ENCODE data around the gene RASL12. TPM values are rescaled to one million over a fixed set of nuclear protein-coding genes. Genes with fewer than 3 reads are reported as not detected.
A peak's percentile ranks its signal among the peaks of the same experiment; 100 is the strongest.

RASL12 gene
- total and polyA plus RNA-seq, 2 of the 4 experiments (the other 2 are of a cell fraction): 0.18 to 0.22 TPM

- no TSS peak for BruUV-seq (replicated peaks)
- Histone ChIP-seq H3K23ac (ENCODE audit: low read depth, low read length) (no peak overlapping the region), H3K27ac (ENCODE audit: insufficient read depth, low read length) (no peak overlapping the region), H2BK20ac (ENCODE audit: low read depth, low read length) (0 out of 2 replicates have a peak overlapping the region, but pooled peaks have one; percentile 27), H2BK5ac (ENCODE audit: low read depth, low read length, poor library complexity, severe bottlenecking) (no peak overlapping the region), H3K4ac (ENCODE audit: low read depth, low read length) (peak overlapping the region; percentile 42; the same call in 1 of the 2 replicates), H4K8ac (ENCODE audit: low read depth in 2 of 2, low read length in 2 of 2) (peak overlapping the region in 1 of 2 experiments; percentile 36; a peak in 2 of 4 replicates), H2AFZ (replicated peaks; ENCODE audit: low read length, poor library complexity) (no peak overlapping the region), H3K18ac (ENCODE audit: low read depth, low read length) (peak overlapping the region; percentile 37; the same call in 1 of the 2 replicates), H3K27me3 (ENCODE audit: control insufficient read depth, insufficient read depth, low read length) (peaks cover 4% of the 10 kb centered on the region; the same call in 1 of the 2 replicates), H2BK120ac (ENCODE audit: low read depth, low read length) (peak overlapping the region; percentile 53; the same call in 1 of the 2 replicates), H3K14ac (replicated peaks; ENCODE audit: low read depth, low read length) (peak overlapping the region; percentile 22; the same call in 1 of the 2 replicates), H3K4me3 (ENCODE audit: insufficient read depth, low read depth, low read length) (no peak overlapping the region), H3K9me1 (ENCODE audit: insufficient read depth, low read length) (peaks cover 37% of the 10 kb centered on the region), H3K4me2 (ENCODE audit: low read depth, low read length) (no peak overlapping the region), H4K5ac (ENCODE audit: low read depth, low read length) (no peak overlapping the region; the same call in 1 of the 2 replicates), H3K4me1 (ENCODE audit: control insufficient read depth, insufficient read depth, low read length) (peaks cover 39% of the 10 kb centered on the region), H3K36me3 (ENCODE audit: control insufficient read depth, insufficient read depth, low read length) (no peaks in the 10 kb centered on the region), H2AK5ac (ENCODE audit: low read depth, low read length) (peak overlapping the region; percentile 81), H2BK15ac (ENCODE audit: low read depth, low read length) (peak overlapping the region; percentile 77; the same call in 2 of the 3 replicates), H3K9ac (ENCODE audit: low read depth, low read length) (no peak overlapping the region), H4K20me1 (ENCODE audit: insufficient read depth, low read length) (peaks cover 9% of the 10 kb centered on the region), H2AK9ac (replicated peaks; ENCODE audit: low read depth, low read length, poor library complexity) (no peak overlapping the region), H3K79me1 (ENCODE audit: low read depth in 1 of 2, low read length in 2 of 2) (no peaks in the 10 kb centered on the region), H3K9me3 (ENCODE audit: control insufficient read depth, insufficient read depth, low read length) (no peaks in the 10 kb centered on the region), H4K91ac (ENCODE audit: insufficient read depth, low read depth, low read length) (peak overlapping the region; percentile 32; the same call in 1 of the 2 replicates), H3K56ac (ENCODE audit: extremely low read depth, insufficient read depth, low read length) (no peak overlapping the region)
- ChIA-PET POLR2A (ENCODE audit: unreplicated experiment) (no interaction called here), CTCF (no interaction called here)
- in situ Hi-C loops (cut with MboI; ENCODE audit: low sequenced_read_pairs) (no loop called here), intact Hi-C loops (cut with micrococcal nuclease) (no loop called here), dilution Hi-C loops (cut with HindIII; ENCODE audit: low sequenced_read_pairs, unreplicated experiment) (no loop called here)
- DNase-seq (peak; percentile 27), ATAC-seq (ENCODE audit: low read depth) (no peak)
- no CpG with 5 or more reads among the region's 1 CpG for WGBS, 2 experiments (ENCODE audit: extremely low coverage in 2 of 2, insufficient read length in 1 of 2)
- no peak for TF ChIP-seq FOS (IDR thresholded peaks at IDR 0.05; ENCODE audit: low read depth, low read length)
- TF ChIP-seq CTCF (conservative IDR thresholded peaks at IDR 0.05; ENCODE audit: low read depth, low read length): no peak
- TF ChIP-seq CHD1 (IDR thresholded peaks at IDR 0.05; ENCODE audit: low read depth, low read length): no peak
- TF ChIP-seq RAD21 (IDR thresholded peaks at IDR 0.05; ENCODE audit: low read length): no peak
- no peak for TF ChIP-seq USF2 (IDR thresholded peaks at IDR 0.05; ENCODE audit: low read depth, low read length)
- no peak for TF ChIP-seq RCOR1 (IDR thresholded peaks at IDR 0.05; ENCODE audit: insufficient replicate concordance, low read length)
- no peak for TF ChIP-seq POLR2A (IDR thresholded peaks at IDR 0.05; ENCODE audit: low read depth, low read length)
- no peak for TF ChIP-seq RFX5 (IDR thresholded peaks at IDR 0.05; ENCODE audit: low read depth, low read length)
- TF ChIP-seq SMC3 (IDR thresholded peaks at IDR 0.05; ENCODE audit: low read depth, low read length): no peak
- no peak for TF ChIP-seq BHLHE40 (IDR thresholded peaks at IDR 0.05; ENCODE audit: low read depth, low read length)
- no peak for TF ChIP-seq ELK1 (IDR thresholded peaks at IDR 0.05; ENCODE audit: borderline replicate concordance, low read depth, low read length)
These were observed 4.2 kb upstream of the RASL12 start for GRCh38 chr15:65072027-65072426.

Data from IMR-90 (cell line).